GM21576 (cell line): Measurements from ENCODE around the gene PRSS38.

ENCODE experiments used
- ATAC-seq: cut with Tn5 transposase; IDR thresholded peaks from one replicate; pipeline ENCODE4 v1.9.1; 2021; ENCODE audit warnings: mild to moderate bottlenecking, moderate library complexity; ENCODE audit not compliant: unreplicated experiment

The PRSS38 gene

GRCh38 chr1:227778401-227778947, 37.0 kb upstream of the PRSS38 start:
- no peak for ATAC-seq

- ATAC-seq: no peak
These were observed 36.4 kb upstream of the PRSS38 start for GRCh38 chr1:227779021-227779441.

- ATAC-seq: no peak
These were observed 35.8 kb upstream of the PRSS38 start for GRCh38 chr1:227779685-227780084.

GRCh38 chr1:227780101-227781044, 35.1 kb upstream of the PRSS38 start:
- no peak for ATAC-seq

GRCh38 chr1:227781314-227781930, 34.1 kb upstream of the PRSS38 start:
- ATAC-seq: no peak

GRCh38 chr1:227782226-227782625, 33.2 kb upstream of the PRSS38 start:
- ATAC-seq: no peak

GRCh38 chr1:227785094-227785804, 30.2 kb upstream of the PRSS38 start:
- ATAC-seq: no peak

- ATAC-seq: no peak
These were observed 29.4 kb upstream of the PRSS38 start for GRCh38 chr1:227785805-227786671.

GRCh38 chr1:227786673-227787512, 28.6 kb upstream of the PRSS38 start:
- ATAC-seq: no peak

- ATAC-seq: peak; percentile 92
These were observed 27.8 kb upstream of the PRSS38 start for GRCh38 chr1:227787513-227788270.

GRCh38 chr1:227788271-227789083, 27.0 kb upstream of the PRSS38 start:
- peak; percentile 45 for ATAC-seq

GRCh38 chr1:227789084-227790033, 26.1 kb upstream of the PRSS38 start:
- ATAC-seq: no peak

GRCh38 chr1:227790034-227790400, 25.5 kb upstream of the PRSS38 start:
- no peak for ATAC-seq

GRCh38 chr1:227790868-227791267, 24.6 kb upstream of the PRSS38 start:
- no peak for ATAC-seq

- no peak for ATAC-seq
These were observed 23.9 kb upstream of the PRSS38 start for GRCh38 chr1:227791425-227792143.
